ENCODE results near the gene POU5F1. TPM values are rescaled to one million over a fixed set of nuclear protein-coding genes. Genes with fewer than 3 reads are reported as not detected.
"Not testable (repeated sequence)": the region's sequence is repeated elsewhere in the genome, so short reads cannot be mapped to it uniquely, and the experiment has no call there.

POU5F1 gene
- total RNA-seq, 1 donor from 2014 or later = not detected

DNA sequence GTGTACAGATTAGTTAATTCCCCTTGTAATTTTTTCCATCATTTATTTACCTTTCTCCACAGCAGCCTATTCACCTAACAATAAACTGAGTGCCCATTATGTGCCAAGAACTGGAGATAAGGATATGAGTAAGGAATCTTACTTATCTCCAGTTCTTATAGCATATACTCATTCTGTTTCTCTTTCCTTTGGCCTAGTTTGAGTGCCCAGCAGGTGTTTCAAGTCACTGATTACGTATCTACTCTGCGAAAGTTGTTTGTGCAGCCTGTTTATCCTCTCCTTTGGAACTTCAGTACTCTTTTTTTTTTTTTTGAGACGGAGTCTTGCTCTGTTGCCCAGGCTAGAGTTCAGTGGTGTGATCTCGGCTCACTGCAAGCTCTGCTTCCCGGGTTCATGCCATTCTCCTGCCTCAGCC lies 17.3 kb upstream of the POU5F1 start:
- Mint-ChIP-seq H3K4me1 (ENCODE audit: unreplicated experiment) (no peaks in the 10 kb centered on the region), H3K27ac (ENCODE audit: unreplicated experiment) (no peak overlapping the region), H3K27me3 (ENCODE audit: unreplicated experiment) (no peaks in the 10 kb centered on the region), H3K4me3 (ENCODE audit: unreplicated experiment) (no peak overlapping the region), H3K9me3 (ENCODE audit: unreplicated experiment) (no peaks in the 10 kb centered on the region), H3K36me3 (ENCODE audit: unreplicated experiment) (no peaks in the 10 kb centered on the region)
- TF ChIP-seq, protein P1, sequence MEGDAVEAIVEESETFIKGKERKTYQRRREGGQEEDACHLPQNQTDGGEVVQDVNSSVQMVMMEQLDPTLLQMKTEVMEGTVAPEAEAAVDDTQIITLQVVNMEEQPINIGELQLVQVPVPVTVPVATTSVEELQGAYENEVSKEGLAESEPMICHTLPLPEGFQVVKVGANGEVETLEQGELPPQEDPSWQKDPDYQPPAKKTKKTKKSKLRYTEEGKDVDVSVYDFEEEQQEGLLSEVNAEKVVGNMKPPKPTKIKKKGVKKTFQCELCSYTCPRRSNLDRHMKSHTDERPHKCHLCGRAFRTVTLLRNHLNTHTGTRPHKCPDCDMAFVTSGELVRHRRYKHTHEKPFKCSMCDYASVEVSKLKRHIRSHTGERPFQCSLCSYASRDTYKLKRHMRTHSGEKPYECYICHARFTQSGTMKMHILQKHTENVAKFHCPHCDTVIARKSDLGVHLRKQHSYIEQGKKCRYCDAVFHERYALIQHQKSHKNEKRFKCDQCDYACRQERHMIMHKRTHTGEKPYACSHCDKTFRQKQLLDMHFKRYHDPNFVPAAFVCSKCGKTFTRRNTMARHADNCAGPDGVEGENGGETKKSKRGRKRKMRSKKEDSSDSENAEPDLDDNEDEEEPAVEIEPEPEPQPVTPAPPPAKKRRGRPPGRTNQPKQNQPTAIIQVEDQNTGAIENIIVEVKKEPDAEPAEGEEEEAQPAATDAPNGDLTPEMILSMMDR (IDR thresholded peaks at IDR 0.05) = no peak
- no peak for DNase-seq (ENCODE audit: extremely low spot score, unreplicated experiment)

DNA sequence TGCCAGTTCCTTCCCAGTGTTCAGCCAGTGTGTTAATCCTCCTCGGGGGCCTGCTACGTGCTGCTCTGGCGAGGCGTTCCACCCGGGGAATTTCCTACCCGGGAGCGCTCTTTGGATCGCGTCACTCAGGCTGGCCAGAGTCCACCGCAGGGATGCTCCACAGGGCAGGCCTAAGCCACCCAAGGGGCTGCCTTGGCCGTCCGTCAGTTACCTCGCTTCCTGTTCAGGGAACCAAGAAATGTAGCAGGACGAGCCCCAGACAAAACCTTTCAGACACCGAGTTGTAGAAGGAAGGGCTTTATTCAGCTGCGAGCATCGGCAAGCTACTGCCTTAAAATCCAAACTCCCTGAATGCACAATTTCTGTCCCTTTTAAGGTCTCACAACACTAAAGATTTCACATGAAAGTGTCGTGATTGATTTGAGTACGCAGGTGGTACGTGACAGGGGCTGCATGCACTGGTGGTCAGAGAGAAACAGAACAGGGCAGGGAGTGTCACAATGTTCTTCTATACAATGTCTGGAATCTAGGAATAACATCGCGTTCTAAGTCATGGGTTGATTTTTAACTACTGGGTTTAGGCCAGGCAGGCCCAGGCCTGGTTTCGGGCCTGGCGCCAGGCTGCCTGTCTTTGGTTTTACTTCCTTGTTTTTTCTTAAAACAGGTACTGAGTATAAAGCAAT lies 15.7 kb upstream of the POU5F1 start:
- H3K4me1 Mint-ChIP-seq (ENCODE audit: unreplicated experiment) = no peaks in the 10 kb centered on the region
- H3K4me3 Mint-ChIP-seq (ENCODE audit: unreplicated experiment) = no peak overlapping the region
- no peaks in the 10 kb centered on the region for H3K27me3 Mint-ChIP-seq (ENCODE audit: unreplicated experiment)
- no peaks in the 10 kb centered on the region for H3K36me3 Mint-ChIP-seq (ENCODE audit: unreplicated experiment)
- no peak overlapping the region for H3K27ac Mint-ChIP-seq (ENCODE audit: unreplicated experiment)
- DNase-seq (ENCODE audit: extremely low spot score, unreplicated experiment) = no peak
- no peaks in the 10 kb centered on the region for H3K9me3 Mint-ChIP-seq (ENCODE audit: unreplicated experiment)
- TF ChIP-seq, protein P1 (IDR thresholded peaks at IDR 0.05) = no peak

DNA sequence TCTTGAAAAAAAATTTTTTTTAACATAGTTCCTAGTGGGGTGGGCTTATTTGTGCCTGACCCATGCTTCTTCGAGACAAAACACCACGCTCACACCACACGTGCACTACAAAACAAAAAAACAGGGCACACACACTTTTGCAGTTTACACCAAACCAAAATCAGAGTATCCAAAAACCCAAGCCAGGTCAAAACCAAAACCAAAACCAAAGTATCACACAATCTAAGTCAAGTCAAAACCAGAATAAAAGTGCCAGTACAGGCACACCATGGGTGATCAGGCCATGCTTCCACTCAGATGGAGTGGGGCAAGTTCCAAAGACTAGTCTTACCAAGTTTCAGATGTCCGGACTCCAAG lies 15.2 kb upstream of the POU5F1 start:
- H3K27me3 Mint-ChIP-seq (ENCODE audit: unreplicated experiment); H3K36me3 Mint-ChIP-seq (ENCODE audit: unreplicated experiment); H3K4me3 Mint-ChIP-seq (ENCODE audit: unreplicated experiment); H3K4me1 Mint-ChIP-seq (ENCODE audit: unreplicated experiment); DNase-seq (ENCODE audit: extremely low spot score, unreplicated experiment); H3K9me3 Mint-ChIP-seq (ENCODE audit: unreplicated experiment): not testable (repeated sequence)
- H3K27ac Mint-ChIP-seq (ENCODE audit: unreplicated experiment) = peak overlapping the region; percentile 64

DNA sequence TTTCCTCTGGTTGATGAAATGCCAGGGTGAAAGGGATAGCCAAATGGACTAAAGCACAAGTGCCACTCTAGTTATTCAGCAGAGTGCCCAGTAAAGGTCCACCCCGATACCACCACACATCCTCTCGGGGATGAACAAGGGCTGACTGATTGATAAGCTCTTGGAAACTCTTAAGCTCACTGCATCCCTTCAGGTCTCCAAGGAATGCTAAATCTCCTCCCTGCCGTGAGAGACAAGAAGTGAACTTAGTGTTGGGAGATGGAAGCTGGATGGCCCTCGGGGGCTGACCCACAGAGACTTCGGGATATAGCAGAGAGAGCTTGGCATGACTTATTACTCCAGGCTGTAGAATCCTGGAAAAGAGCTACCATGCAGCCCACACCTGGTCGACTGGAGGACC lies 13.4 kb upstream of the POU5F1 start:
- not testable (repeated sequence) for H3K9me3 Mint-ChIP-seq (ENCODE audit: unreplicated experiment); H3K27ac Mint-ChIP-seq (ENCODE audit: unreplicated experiment); H3K4me3 Mint-ChIP-seq (ENCODE audit: unreplicated experiment); H3K36me3 Mint-ChIP-seq (ENCODE audit: unreplicated experiment); DNase-seq (ENCODE audit: extremely low spot score, unreplicated experiment); H3K4me1 Mint-ChIP-seq (ENCODE audit: unreplicated experiment); H3K27me3 Mint-ChIP-seq (ENCODE audit: unreplicated experiment)

DNA sequence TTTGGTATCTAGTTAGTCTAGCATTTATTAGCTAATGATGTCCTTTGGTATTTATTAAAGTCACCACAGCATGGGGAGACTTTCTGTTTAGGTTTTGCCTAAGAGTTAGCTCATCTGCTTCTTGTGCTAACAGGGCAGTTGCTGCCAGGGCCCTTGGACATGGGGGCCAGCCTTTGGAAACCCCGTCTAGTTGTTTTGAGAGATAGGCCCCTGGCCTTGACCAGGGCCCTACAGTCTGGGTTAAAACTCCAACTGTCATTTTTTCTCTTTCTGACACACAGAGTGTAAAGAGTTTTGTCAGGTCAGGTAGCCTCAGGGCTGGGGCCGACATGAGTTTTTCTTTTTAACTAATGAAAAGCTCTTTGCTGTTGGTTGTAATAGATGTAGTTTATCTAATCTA lies 12.8 kb upstream of the POU5F1 start:
- not testable (repeated sequence) for H3K4me3 Mint-ChIP-seq (ENCODE audit: unreplicated experiment); H3K9me3 Mint-ChIP-seq (ENCODE audit: unreplicated experiment); H3K27me3 Mint-ChIP-seq (ENCODE audit: unreplicated experiment); DNase-seq (ENCODE audit: extremely low spot score, unreplicated experiment); H3K4me1 Mint-ChIP-seq (ENCODE audit: unreplicated experiment); H3K36me3 Mint-ChIP-seq (ENCODE audit: unreplicated experiment); H3K27ac Mint-ChIP-seq (ENCODE audit: unreplicated experiment)

DNA sequence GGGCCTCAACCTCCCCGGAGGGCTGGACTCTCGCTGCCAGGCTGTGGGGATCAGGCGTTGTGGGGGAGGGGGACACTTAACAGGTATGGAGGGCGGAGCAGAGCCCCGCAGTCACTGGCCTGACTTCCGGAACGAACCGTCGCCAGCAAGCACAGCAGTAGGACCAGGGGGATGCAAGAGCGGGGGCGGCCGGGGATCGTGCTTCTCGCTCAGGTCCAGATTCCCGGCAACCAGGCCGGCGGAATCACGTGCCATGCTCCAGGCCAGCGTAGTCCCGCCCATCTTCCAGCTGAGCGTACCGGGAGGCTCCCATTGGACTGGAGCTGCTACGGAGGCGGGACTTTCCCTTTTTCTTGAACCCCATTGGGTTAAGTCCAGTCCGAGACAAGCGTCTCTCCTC lies 10.0 kb upstream of the POU5F1 start:
- no peak overlapping the region for H3K4me3 Mint-ChIP-seq (ENCODE audit: unreplicated experiment)
- H3K9me3 Mint-ChIP-seq (ENCODE audit: unreplicated experiment) = no peaks in the 10 kb centered on the region
- no peak for DNase-seq (ENCODE audit: extremely low spot score, unreplicated experiment)
- TF ChIP-seq, protein P1 (IDR thresholded peaks at IDR 0.05) = no peak
- H3K27ac Mint-ChIP-seq (ENCODE audit: unreplicated experiment) = no peak overlapping the region
- H3K4me1 Mint-ChIP-seq (ENCODE audit: unreplicated experiment) = no peaks in the 10 kb centered on the region
- H3K36me3 Mint-ChIP-seq (ENCODE audit: unreplicated experiment) = no peaks in the 10 kb centered on the region
- no peaks in the 10 kb centered on the region for H3K27me3 Mint-ChIP-seq (ENCODE audit: unreplicated experiment)

DNA sequence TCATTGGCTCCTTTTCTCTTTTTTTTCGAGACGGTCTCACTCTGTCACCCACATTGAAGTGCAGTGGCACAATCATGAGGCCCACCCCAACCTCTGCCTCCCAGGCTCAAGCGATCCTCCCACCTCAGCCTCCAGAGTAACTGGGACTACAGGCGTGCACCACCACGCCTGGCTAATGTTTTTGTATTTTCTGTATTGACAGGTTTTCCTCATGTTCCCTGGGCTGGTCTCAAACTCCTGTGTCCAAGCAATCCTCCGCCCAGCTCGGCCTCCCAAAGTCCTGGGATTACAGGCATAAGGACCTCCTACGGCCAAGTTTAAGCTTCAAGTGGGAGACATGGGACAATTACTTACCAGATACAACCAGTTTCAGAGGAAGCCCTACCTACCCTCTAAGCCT lies 9.4 kb upstream of the POU5F1 start:
- DNase-seq (ENCODE audit: extremely low spot score, unreplicated experiment) = no peak
- H3K36me3 Mint-ChIP-seq (ENCODE audit: unreplicated experiment) = no peaks in the 10 kb centered on the region
- TF ChIP-seq, protein P1 (IDR thresholded peaks at IDR 0.05) = no peak
- H3K9me3 Mint-ChIP-seq (ENCODE audit: unreplicated experiment) = no peaks in the 10 kb centered on the region
- no peaks in the 10 kb centered on the region for H3K4me1 Mint-ChIP-seq (ENCODE audit: unreplicated experiment)
- no peak overlapping the region for H3K27ac Mint-ChIP-seq (ENCODE audit: unreplicated experiment)
- H3K4me3 Mint-ChIP-seq (ENCODE audit: unreplicated experiment) = no peak overlapping the region
- no peaks in the 10 kb centered on the region for H3K27me3 Mint-ChIP-seq (ENCODE audit: unreplicated experiment)
